HG03378 (cell line): ENCODE measurements around the gene ULBP2.
"Not testable (repeated sequence)": the region's sequence is repeated elsewhere in the genome, so short reads cannot be mapped to it uniquely, and the experiment has no call there.

Experiments
- ATAC-seq: cut with Tn5 transposase; IDR thresholded peaks from one replicate; pipeline ENCODE4 v1.9.1; 2021; ENCODE audit warnings: mild to moderate bottlenecking, moderate library complexity; ENCODE audit not compliant: unreplicated experiment

Gene ULBP2

DNA sequence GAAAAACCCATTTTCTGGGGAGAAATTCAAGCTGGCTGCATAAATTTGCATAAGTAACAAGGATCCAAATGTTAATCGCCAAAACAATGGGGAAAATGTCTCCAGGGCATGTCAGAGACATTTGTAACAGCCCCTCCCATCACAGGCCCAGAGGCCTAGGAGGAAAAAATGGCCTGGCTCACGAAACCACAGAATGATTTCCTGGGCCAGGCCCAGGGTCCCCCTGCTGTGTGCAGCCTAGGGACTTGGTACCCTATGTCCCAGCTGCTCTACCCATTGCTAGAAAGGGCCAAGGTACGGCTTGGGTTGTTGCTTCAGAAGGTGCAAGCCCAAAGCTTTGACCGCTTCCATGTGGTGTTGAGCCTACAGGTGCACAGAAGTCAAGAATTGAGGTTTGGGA is 33.3 kb upstream of the ULBP2 start:
- ATAC-seq: not testable (repeated sequence)

DNA sequence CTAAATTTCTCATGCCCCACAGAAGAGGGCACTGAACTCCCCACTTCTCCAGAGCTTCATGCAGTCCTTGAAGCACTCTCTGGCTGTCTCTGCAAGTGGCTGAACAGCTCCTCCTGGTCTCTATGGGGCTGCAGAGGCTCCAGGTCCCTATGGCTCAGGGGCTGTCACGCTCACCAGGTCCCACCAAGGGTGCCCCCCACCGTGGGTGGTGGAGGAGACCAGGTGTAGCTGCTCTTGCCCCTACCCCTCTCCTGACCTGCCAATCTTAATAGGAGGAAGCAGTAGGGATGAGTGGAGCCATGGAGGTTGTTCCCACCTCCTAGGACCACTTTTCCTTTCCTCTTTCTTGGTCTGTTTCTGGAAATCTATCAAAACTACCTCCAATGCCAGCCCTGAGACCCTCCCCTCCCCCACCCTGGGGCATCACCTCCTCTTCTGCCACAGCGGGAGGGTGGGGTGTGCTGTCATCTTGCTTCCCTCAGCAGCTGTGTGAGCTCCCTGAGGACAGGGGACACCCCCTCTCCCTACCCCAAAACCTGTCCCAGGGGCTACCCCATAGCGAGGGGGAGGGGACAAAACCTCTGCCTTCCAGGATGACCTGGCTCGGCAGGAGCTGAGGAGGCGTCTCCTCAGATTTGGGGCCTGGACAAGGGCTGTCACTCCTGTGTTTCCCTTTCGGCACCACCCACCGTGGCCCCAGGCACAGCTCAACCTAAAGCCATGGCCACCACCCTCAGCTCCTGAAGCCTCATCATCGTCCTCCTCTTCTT is 31.9 kb upstream of the ULBP2 start:
- no peak for ATAC-seq

- ATAC-seq: no peak
Observed at GRCh38 chr6:149910721-149911151, 31.1 kb upstream of the ULBP2 start.

DNA sequence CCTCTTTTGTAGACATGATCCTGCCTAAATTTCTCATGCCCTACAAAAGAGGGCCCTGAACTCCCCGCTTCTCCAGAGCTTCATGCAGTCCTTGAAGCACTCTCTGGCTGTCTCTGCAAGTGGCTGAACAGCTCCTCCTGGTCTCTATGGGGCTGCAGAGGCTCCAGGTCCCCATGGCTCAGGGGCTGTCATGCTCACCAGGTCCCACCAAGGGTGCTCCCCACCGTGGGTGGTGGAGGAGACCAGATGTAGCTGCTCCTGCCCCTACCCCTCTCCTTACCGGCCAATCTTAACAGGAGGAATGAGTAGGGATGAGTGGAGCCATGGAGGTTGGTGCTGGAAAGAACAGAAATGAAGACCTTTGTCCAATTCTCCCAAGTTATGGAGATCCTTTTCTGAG is 29.1 kb upstream of the ULBP2 start:
- not testable (repeated sequence) for ATAC-seq

DNA sequence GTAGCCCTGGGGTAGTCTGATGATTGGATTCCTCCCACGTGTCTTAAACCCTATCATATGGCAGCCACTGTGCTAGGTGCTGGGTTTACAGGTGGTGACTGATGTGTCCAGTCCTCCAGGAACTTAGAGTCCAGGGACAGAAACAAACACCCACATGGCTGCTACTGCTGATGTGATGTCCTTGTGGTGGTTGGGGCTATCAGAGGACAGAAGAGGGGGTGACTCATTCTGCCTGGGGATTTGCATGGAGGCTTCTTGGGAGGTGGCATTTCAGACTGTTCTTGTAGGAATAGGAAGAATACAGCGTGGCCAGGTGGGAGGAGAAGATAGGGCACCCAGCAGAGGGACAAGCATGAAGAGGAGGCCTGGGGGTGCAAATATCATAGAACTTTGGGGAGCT is 28.7 kb upstream of the ULBP2 start:
- ATAC-seq: no peak

GRCh38 chr6:149913540-149914240 is 28.1 kb upstream of the ULBP2 start:
- ATAC-seq: no peak

- ATAC-seq: no peak
Observed at GRCh38 chr6:149915970-149916865, 25.6 kb upstream of the ULBP2 start.

DNA sequence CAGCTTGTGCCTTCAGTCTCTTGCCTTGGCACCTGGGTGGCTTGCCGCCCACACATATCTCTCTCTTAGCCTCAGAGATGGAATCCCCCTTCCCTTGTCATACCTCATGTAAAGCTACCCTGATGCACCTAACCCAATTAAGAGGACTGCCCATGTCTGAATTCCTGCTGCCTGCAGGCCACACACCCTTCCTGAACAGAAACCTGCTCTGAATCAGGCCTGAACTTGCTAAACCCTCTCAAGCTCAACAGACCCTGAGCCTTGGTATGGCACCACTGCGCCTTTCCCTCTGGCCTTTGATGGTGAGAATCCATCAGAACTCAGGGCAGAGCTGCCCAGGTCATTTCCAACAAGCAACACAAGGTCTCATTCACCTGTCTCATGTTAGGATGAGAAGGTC is 24.1 kb upstream of the ULBP2 start:
- no peak for ATAC-seq

DNA sequence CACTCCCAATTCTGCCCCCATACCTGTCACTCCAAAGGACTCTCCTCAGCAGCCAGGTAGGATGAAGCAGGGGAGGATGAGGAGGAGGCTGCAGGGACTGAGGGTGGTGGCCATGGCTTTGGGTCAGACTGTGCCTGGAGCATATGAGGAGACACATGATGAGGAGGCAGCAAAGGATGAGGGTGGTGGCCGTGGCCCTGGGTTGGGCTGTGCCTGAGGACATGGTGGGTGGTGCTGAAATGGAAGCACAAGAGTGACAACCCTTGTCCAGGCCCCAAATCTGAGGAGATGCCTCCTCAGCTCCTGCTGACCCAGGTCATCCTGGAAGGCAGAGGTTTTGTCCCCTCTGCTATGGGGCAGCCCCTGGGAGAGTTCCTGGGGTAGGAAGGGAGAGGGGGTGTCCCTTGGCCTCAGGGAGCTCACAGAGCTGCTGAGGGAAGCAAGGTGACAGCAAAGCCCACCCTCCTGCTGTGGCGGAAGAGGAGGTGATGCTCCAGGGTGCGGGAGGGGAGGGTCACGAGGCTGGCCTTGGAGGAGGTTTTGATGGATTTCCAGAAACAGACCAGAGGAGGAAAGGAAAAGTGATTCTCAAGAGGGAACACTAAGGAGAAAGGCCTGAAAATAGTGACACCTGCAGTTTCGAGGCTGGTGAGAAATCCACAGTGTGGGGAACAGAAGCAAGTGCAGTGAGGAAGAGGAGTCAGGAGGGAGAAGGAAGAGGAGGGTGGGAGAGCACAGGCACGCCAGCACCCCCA is 23.5 kb upstream of the ULBP2 start:
- no peak for ATAC-seq

DNA sequence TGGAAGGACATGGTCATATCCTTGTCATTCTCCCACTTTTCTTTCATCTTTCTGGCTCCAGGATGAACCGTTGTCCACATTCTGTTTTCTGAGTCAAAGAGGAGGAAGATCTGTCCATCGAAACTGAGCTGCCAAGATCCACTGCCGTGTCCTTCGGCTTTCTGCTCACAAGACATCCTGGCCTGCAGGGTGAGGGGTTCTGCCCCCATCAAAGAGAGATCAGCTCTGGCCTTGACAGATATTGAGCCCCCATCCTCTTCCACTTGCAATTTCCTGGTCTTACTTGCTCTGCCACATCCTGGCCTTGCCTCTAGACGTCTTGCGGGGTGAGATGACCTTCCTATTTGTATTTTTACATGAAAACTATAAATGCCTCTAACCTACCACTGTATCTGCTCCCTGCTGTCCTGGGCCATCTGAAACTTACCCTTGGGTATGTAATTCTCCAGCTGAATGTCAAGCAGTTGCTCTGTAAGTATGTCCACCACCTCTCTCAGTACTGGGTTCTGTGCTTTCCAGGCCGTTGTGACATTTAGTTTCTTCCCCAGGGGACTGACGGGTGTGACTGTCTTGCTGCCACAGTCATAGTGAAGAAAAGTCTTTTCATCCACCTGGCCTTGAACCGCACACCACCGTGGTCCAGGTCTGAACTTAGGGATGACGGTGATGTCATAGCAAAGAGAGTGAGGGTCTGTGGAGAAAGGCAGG is 22.5 kb upstream of the ULBP2 start:
- not testable (repeated sequence) for ATAC-seq

DNA sequence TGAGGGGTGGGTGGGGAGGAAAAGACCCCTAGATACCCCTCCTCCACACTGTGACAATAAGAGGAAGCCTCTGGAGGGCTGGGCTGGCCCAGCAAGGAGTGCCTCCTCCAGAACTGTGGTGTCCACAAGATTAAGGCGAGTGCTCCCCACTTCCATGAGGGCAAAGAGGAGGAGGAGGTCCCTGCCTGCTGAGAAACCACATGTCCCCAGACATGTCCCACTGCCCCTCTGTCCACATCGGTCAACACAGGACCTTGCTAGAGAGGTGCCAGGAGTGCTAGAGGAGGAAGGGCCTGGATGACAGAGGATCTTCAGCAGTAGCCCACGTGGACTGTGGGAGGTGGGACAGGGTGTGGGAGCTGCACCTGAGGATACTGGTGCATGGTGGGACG is 22.0 kb upstream of the ULBP2 start:
- ATAC-seq: no peak

GRCh38 chr6:149921361-149921760 is 20.5 kb upstream of the ULBP2 start:
- ATAC-seq: no peak

GRCh38 chr6:149922091-149922490 is 19.7 kb upstream of the ULBP2 start:
- not testable (repeated sequence) for ATAC-seq

GRCh38 chr6:149922642-149923326 is 19.0 kb upstream of the ULBP2 start, which contains the start of gene RAET1G:
RAET1G (minus strand) TSS chr6:149923121; CDS start chr6:149923010, 111 bp downstream.
- peak; percentile 62 for ATAC-seq

DNA sequence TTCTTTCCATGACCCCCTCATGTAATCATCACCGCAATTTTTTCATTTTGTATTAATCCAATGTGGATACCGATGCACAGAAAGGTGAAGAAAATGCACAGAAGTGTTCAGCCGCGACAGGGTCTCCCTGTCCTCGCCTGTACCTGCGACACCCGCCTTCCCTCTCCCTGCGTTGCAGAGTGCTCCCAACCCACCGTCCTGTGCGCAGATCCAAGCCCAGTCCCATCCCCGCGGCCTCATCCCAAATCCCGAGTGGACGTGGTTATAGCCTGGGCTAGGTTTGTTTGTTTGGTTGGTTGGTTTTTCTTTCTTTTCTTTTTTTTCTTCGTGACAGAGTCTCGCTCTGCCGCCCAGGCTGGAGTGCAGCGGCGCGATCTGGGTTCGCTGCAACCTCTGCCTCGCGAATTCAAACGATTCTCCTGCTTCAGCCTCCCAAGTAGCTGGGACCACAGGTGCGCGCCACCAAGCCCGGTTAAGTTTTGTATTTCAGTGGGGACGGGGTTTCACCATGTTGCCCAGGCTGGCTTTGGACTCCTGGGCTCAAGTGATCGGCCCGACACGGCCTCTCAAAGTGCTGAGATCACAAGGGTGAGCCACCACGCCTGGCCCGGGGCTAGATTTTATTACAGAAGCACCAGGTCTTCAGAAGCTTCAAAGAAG is 18.4 kb upstream of the ULBP2 start:
- ATAC-seq: no peak

DNA sequence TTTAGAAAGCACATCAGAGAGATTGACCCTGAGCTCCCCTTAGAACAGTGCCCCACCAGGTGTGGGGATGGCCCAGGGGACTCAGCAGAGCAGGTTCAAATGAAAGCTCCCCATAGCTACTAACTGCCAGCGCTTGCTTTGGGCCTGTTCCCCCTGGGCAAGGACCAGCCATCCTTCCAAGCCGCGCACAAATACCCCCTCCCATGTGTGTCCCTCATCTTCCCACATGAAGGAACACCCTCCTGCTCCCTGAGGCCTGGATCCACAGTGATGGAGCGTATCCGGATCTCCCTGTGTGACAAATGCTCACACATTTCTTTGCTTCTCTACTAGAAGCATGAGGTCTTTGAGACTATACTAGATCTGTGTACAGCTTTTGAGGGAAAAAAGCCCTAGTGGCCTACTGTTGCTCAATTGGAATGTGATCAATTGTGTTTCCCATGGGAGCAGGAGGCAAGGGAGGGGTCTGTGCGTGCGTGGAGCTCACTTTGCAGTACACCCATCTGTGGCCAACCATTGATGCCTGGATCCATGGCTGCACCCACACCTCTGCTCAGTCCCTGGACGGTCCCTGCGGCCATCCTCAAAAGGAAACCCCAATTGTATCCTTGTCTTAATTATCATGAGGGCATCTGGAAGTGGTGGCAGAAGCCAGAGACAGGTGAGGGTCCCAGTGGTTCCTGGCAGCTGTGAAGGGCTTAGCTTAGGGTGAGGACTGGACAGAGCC is 17.4 kb upstream of the ULBP2 start:
- ATAC-seq: no peak

- no peak for ATAC-seq
Observed at GRCh38 chr6:149924933-149925252, 16.9 kb upstream of the ULBP2 start.

DNA sequence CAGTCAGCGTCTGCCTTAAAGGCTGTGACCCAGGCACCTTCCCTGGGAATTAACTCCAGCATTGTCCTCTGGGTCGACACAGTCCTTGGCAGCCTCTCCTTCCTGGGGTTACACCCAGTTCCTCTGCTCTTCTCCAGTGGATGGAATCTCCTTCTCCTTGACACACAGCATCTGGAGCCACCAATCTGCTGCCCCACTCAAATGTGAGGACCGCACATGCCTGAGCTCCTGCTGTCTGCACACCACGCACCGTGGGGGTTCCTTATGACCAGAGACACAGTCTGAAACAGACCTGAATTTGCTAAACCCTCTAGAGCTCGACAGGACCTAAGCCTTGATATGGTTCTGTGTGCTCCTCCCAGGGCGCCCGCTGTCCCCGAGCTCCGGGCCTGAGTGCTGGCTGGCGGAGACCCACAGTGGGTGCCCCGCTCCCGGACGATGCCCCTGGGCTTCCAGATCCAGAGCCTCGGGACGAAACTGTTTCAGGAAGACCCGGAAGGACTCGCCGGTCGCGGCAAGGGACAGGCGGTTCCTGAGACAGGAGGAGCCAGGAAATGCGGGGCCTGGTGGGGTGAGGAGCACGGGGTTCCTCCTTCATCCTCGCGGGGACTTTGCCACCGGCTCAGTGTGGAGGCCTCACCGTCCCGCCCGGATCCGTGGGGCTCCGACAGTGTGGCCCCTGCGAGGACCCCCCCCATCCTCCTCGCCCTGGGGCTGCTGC is 16.4 kb upstream of the ULBP2 start:
- ATAC-seq: no peak
